Neural progenitor cell (in vitro differentiated cells): ENCODE measurements around the gene TSNAXIP1.

ENCODE experiments used
- EZH2phosphoT487 ChIP-seq: fragments of 200-600 bp; sonication (generic); IDR thresholded peaks from 2 replicates; pipeline ENCODE4 v1.6.1; 2017; ENCODE audit warnings: antibody characterized with exemption
- TF ChIP-seq, protein P1 (sequence below): fragments of 200-600 bp; sonication (generic); IDR thresholded peaks from 2 replicates; pipeline ENCODE4 v1.5.1; 2017; ENCODE audit warnings: antibody characterized with exemption, mild to moderate bottlenecking

DNA sequence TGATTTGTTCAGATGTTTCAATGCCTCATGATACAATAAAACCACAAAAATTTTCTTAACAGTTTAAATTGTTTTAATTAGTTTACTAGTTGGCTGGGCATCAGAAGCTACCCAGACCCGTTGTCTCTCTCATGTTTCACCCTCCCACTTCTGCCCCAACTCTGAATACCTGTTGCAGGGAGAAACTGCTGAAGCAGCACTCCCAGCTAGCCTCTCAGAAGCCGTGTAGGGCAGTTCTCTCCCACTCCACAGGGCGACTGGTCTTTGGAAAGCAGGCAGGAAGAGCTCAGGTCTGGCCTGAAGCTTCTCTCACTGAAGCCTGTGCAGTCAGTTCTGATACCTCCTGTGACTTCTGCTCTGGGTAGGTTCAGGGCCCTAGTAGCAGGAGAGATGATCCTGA is 64.6 kb downstream of the TSNAXIP1 start:
- TF ChIP-seq, protein P1, sequence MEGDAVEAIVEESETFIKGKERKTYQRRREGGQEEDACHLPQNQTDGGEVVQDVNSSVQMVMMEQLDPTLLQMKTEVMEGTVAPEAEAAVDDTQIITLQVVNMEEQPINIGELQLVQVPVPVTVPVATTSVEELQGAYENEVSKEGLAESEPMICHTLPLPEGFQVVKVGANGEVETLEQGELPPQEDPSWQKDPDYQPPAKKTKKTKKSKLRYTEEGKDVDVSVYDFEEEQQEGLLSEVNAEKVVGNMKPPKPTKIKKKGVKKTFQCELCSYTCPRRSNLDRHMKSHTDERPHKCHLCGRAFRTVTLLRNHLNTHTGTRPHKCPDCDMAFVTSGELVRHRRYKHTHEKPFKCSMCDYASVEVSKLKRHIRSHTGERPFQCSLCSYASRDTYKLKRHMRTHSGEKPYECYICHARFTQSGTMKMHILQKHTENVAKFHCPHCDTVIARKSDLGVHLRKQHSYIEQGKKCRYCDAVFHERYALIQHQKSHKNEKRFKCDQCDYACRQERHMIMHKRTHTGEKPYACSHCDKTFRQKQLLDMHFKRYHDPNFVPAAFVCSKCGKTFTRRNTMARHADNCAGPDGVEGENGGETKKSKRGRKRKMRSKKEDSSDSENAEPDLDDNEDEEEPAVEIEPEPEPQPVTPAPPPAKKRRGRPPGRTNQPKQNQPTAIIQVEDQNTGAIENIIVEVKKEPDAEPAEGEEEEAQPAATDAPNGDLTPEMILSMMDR = no peak
- TF ChIP-seq EZH2phosphoT487 = no peak
